Chondrocyte (in vitro differentiated cells): Measurements from ENCODE around the gene SLC40A1. TPM values are rescaled to one million over a fixed set of nuclear protein-coding genes. Genes with fewer than 3 reads are reported as not detected.

Source experiments
- DNase-seq: peaks from one replicate; pipeline ENCODE4 v3.0.0; 2021; ENCODE audit warnings: mixed read lengths, low spot score
- H3K27ac Mint-ChIP-seq: one replicate; pipeline ENCODE4 v1.8.0; 2021; ENCODE audit warnings: mild to moderate bottlenecking, moderate library complexity, mixed read lengths; ENCODE audit not compliant: unreplicated experiment
- H3K27me3 Mint-ChIP-seq: 2 replicates; pipeline ENCODE4 v1.8.0; 2021; ENCODE audit warnings: low read depth, mixed read lengths
- H3K36me3 Mint-ChIP-seq: 2 replicates; pipeline ENCODE4 v1.8.0; 2021; ENCODE audit warnings: low read depth, mixed read lengths
- H3K4me1 Mint-ChIP-seq: 2 replicates; pipeline ENCODE4 v1.8.0; 2021; ENCODE audit warnings: low read depth, mild to moderate bottlenecking, mixed read lengths
- H3K4me3 Mint-ChIP-seq: one replicate; pipeline ENCODE4 v1.8.0; 2021; ENCODE audit warnings: mild to moderate bottlenecking, moderate library complexity, mixed read lengths; ENCODE audit not compliant: unreplicated experiment
- H3K9me3 Mint-ChIP-seq: 2 replicates; pipeline ENCODE4 v1.8.0; 2021; ENCODE audit warnings: low read depth, mixed read lengths
- CTCF ChIP-seq: fragments of 200-600 bp; sonication (generic); IDR thresholded peaks from 2 replicates; pipeline ENCODE4 v1.5.0; 2021; ENCODE audit warnings: antibody characterized with exemption, mild to moderate bottlenecking, moderate library complexity
- total RNA-seq: library from RNA; stranded (reverse); gene quantifications from 3 replicates; pipeline ENCODE4 v1.2.1, GENCODE V29; 2021

SLC40A1 gene
- total RNA-seq, 1 donor from 2014 or later = 20.3 TPM

- TF ChIP-seq CTCF = no peak
- no peaks in the 10 kb centered on the region for H3K36me3 Mint-ChIP-seq
- peaks cover 32% of the 10 kb centered on the region for H3K4me1 Mint-ChIP-seq
- peak overlapping the region; percentile 34 for H3K27ac Mint-ChIP-seq
- peaks cover 3% of the 10 kb centered on the region for H3K9me3 Mint-ChIP-seq
- no peak for DNase-seq
- no peaks in the 10 kb centered on the region for H3K27me3 Mint-ChIP-seq
- no peak overlapping the region for H3K4me3 Mint-ChIP-seq
Observed at GRCh38 chr2:189522435-189523151, 58.0 kb downstream of the SLC40A1 start.

GRCh38 chr2:189521699-189522434 is 58.7 kb downstream of the SLC40A1 start:
- Mint-ChIP-seq H3K4me1 (peaks cover 29% of the 10 kb centered on the region), H3K36me3 (peaks cover 2% of the 10 kb centered on the region), H3K9me3 (peaks cover 10% of the 10 kb centered on the region), H3K27me3 (no peaks in the 10 kb centered on the region), H3K4me3 (no peak overlapping the region), H3K27ac (peak overlapping the region; percentile 34)
- DNase-seq = no peak
- TF ChIP-seq CTCF = no peak

- H3K36me3 Mint-ChIP-seq = peaks cover 2% of the 10 kb centered on the region
- peaks cover 15% of the 10 kb centered on the region for H3K9me3 Mint-ChIP-seq
- no peak for TF ChIP-seq CTCF
- H3K4me3 Mint-ChIP-seq = no peak overlapping the region
- no peak for DNase-seq
- no peak overlapping the region for H3K27ac Mint-ChIP-seq
- H3K27me3 Mint-ChIP-seq = no peaks in the 10 kb centered on the region
- H3K4me1 Mint-ChIP-seq = peaks cover 30% of the 10 kb centered on the region
Observed at GRCh38 chr2:189519631-189520387, 60.8 kb downstream of the SLC40A1 start.

GRCh38 chr2:189517847-189518535 is 62.6 kb downstream of the SLC40A1 start:
- peak overlapping the region; percentile 30 for H3K27ac Mint-ChIP-seq
- H3K27me3 Mint-ChIP-seq = no peaks in the 10 kb centered on the region
- H3K4me1 Mint-ChIP-seq = peaks cover 30% of the 10 kb centered on the region
- peaks cover 15% of the 10 kb centered on the region for H3K9me3 Mint-ChIP-seq
- no peak overlapping the region for H3K4me3 Mint-ChIP-seq
- TF ChIP-seq CTCF = no peak
- DNase-seq = no peak
- H3K36me3 Mint-ChIP-seq = peaks cover 2% of the 10 kb centered on the region
